ENCODE data around the gene KSR1. TPM values are rescaled to one million over a fixed set of nuclear protein-coding genes. Genes with fewer than 3 reads are reported as not detected.
"Not testable (repeated sequence)": the region's sequence is repeated elsewhere in the genome, so short reads cannot be mapped to it uniquely, and the experiment has no call there.

KSR1 gene
- total and polyA plus RNA-seq, 2 of the 4 experiments (the other 2 are of a cell fraction) = 12.5 to 21.9 TPM

DNA sequence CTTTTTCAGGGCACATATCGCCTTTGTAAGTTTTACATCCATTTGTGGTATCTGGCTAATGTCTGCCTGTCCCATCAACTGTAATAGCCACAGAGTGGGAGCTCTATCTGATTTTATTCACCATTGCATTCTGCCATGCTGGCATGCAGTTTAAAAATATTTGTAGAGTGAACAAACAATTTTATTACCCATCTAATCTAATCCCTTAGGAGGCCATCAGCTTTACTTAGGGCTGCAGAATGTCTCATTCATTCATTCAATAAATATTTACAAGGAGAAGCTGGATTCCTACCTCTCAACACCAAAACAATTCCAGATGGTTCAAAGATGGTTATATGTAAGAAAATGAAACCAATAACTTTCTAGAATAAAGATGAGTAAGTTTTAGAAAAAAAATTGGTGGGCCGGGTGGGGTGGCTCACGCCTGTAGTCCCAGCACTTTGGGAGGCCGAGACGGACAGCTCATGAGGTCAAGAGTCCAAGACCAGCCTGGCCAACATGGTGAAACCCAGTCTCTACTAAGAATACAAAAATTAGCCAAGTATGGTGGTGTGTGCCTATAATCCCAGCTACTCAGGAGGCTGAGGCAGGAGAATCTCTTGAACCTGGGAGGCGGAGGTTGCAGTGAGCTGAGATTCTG is 20.7 kb upstream of the KSR1 start:
- DNase-seq = peak; percentile 51
- Histone ChIP-seq H3K18ac (ENCODE audit: low read depth, low read length) (peak overlapping the region; percentile 84), H2BK20ac (ENCODE audit: low read depth, low read length) (peak overlapping the region; percentile 75), H2BK5ac (ENCODE audit: low read depth, low read length, poor library complexity, severe bottlenecking) (peak overlapping the region; percentile 63), H3K23ac (ENCODE audit: low read depth, low read length) (peak overlapping the region; percentile 73), H2BK15ac (ENCODE audit: low read depth, low read length) (peak overlapping the region; percentile 92; the same call in 1 of the 3 replicates), H3K27ac (ENCODE audit: insufficient read depth, low read length) (peak overlapping the region; percentile 94), H3K14ac (replicated peaks; ENCODE audit: low read depth, low read length) (peak overlapping the region; percentile 51), H2BK120ac (ENCODE audit: low read depth, low read length) (peak overlapping the region; percentile 93), H4K8ac (ENCODE audit: low read depth in 2 of 2, low read length in 2 of 2) (peak overlapping the region; percentile 71 to 84; a peak in 3 of 4 replicates), H3K4ac (ENCODE audit: low read depth, low read length) (peak overlapping the region; percentile 89), H3K4me2 (ENCODE audit: low read depth, low read length) (peak overlapping the region; percentile 4; the same call in 1 of the 2 replicates), H4K5ac (ENCODE audit: low read depth, low read length) (peak overlapping the region; percentile 82), H2AK5ac (ENCODE audit: low read depth, low read length) (peak overlapping the region; percentile 65; the same call in 1 of the 2 replicates), H4K91ac (ENCODE audit: insufficient read depth, low read depth, low read length) (peak overlapping the region; percentile 83)
- ChIA-PET POLR2A (ENCODE audit: unreplicated experiment) (interaction anchor here (0.6 kb wide), 1 partner anchor 11 kb away, joined by 4 read pairs; no protein-coding TSS in a partner anchor), CTCF (interaction anchor here (0.7 to 1.5 kb wide), 5 partner anchors 81 to 199 kb away, joined by 3 to 6 read pairs (median 3); no protein-coding TSS in a partner anchor)
- H2AFZ ChIP-seq (replicated peaks; ENCODE audit: low read length, poor library complexity); H3K79me1 ChIP-seq (ENCODE audit: low read depth in 1 of 2, low read length in 2 of 2); BruUV-seq (replicated peaks); H3K4me3 ChIP-seq (ENCODE audit: insufficient read depth, low read depth, low read length); H3K56ac ChIP-seq (ENCODE audit: extremely low read depth, insufficient read depth, low read length); H4K20me1 ChIP-seq (ENCODE audit: insufficient read depth, low read length); H3K27me3 ChIP-seq (ENCODE audit: control insufficient read depth, insufficient read depth, low read length); H3K4me1 ChIP-seq (ENCODE audit: control insufficient read depth, insufficient read depth, low read length); H3K36me3 ChIP-seq (ENCODE audit: control insufficient read depth, insufficient read depth, low read length); H3K9ac ChIP-seq (ENCODE audit: low read depth, low read length); H2AK9ac ChIP-seq (replicated peaks; ENCODE audit: low read depth, low read length, poor library complexity); H3K9me3 ChIP-seq (ENCODE audit: control insufficient read depth, insufficient read depth, low read length); H3K9me1 ChIP-seq (ENCODE audit: insufficient read depth, low read length); intact Hi-C loops (cut with micrococcal nuclease); dilution Hi-C loops (cut with HindIII; ENCODE audit: low sequenced_read_pairs, unreplicated experiment): not testable (repeated sequence)
- peak; percentile 76 for ATAC-seq (ENCODE audit: low read depth)
- 93% methylated on average over 3 of the region's 6 CpGs; no CpG with 5 or more reads in 1 of the 2 experiments for WGBS, 2 experiments (ENCODE audit: extremely low coverage in 2 of 2, insufficient read length in 1 of 2)
- in situ Hi-C loops (cut with MboI; ENCODE audit: low sequenced_read_pairs) = loop anchor here (25.0 kb wide), 1 partner anchor 198 kb away; no protein-coding TSS in a partner anchor
